DMS153 treated with DMSO at 0.1 percent for 48 hours (cell line): ENCODE measurements around the gene GTF2A2.
"Not testable (repeated sequence)": the region's sequence is repeated elsewhere in the genome, so short reads cannot be mapped to it uniquely, and the experiment has no call there.

ENCODE experiments used
- DNase-seq: peaks from one replicate; lab custom pipeline; 2025; ENCODE audit not compliant: unreplicated experiment; lab: John Stamatoyannopoulos, UW

The GTF2A2 gene

GRCh38 chr15:59656897-59657634 is at the start of gene GTF2A2:
TSS of gene GTF2A2 (minus strand) at chr15:59657515. CDS start at chr15:59652277, 5,238 bp downstream.
- DNase-seq: peak; percentile 34

- no peak for DNase-seq
Observed at GRCh38 chr15:59703979-59704796, 46.9 kb upstream of the GTF2A2 start.

- no peak for DNase-seq
Observed at GRCh38 chr15:59702351-59702750, 45.0 kb upstream of the GTF2A2 start.

- no peak for DNase-seq
Observed at GRCh38 chr15:59701880-59702279, 44.6 kb upstream of the GTF2A2 start.

GRCh38 chr15:59699810-59700431 is 42.6 kb upstream of the GTF2A2 start:
- DNase-seq: no peak

- not testable (repeated sequence) for DNase-seq
Observed at GRCh38 chr15:59698065-59698464, 40.8 kb upstream of the GTF2A2 start.

GRCh38 chr15:59696332-59696731 is 39.0 kb upstream of the GTF2A2 start:
- no peak for DNase-seq

- DNase-seq: no peak
Observed at GRCh38 chr15:59694779-59695178, 37.5 kb upstream of the GTF2A2 start.

GRCh38 chr15:59691194-59691805 is 34.0 kb upstream of the GTF2A2 start:
- no peak for DNase-seq

GRCh38 chr15:59689626-59690236 is 32.4 kb upstream of the GTF2A2 start:
- no peak for DNase-seq

GRCh38 chr15:59688782-59689625 is 31.7 kb upstream of the GTF2A2 start, which contains the start of gene BNIP2:
TSS of gene BNIP2 (minus strand) at chr15:59689320. CDS start at chr15:59682457, 6,863 bp downstream.
- peak; percentile 69 for DNase-seq

- DNase-seq: no peak
Observed at GRCh38 chr15:59688423-59688781, 31.1 kb upstream of the GTF2A2 start.

- DNase-seq: no peak
Observed at GRCh38 chr15:59687836-59688235, 30.5 kb upstream of the GTF2A2 start.

- DNase-seq: no peak
Observed at GRCh38 chr15:59686389-59686788, 29.1 kb upstream of the GTF2A2 start.

- no peak for DNase-seq
Observed at GRCh38 chr15:59685737-59686297, 28.5 kb upstream of the GTF2A2 start.

- DNase-seq: no peak
Observed at GRCh38 chr15:59680870-59681269, 23.6 kb upstream of the GTF2A2 start.

GRCh38 chr15:59680346-59680745 is 23.0 kb upstream of the GTF2A2 start:
- DNase-seq: no peak

GRCh38 chr15:59678620-59679019 is 21.3 kb upstream of the GTF2A2 start:
- DNase-seq: no peak

- DNase-seq: no peak
Observed at GRCh38 chr15:59678172-59678571, 20.9 kb upstream of the GTF2A2 start.

- DNase-seq: no peak
Observed at GRCh38 chr15:59676565-59676964, 19.2 kb upstream of the GTF2A2 start.
